MCF 10A (cell line): ENCODE data around the gene TTC39B. TPM values are rescaled to one million over a fixed set of nuclear protein-coding genes. Genes with fewer than 3 reads are reported as not detected.

ENCODE experiments used
- BruUV-seq: library from RNA; stranded (reverse); fragments of 400-500 nt; replicated peaks from 2 replicates; lab custom pipeline; 2021; lab: Mats Ljungman, UMichigan
- CTCF ChIA-PET: fragments of 300-600 bp; sonication (Branson Sonifier 250); formaldehyde crosslinking; extraction: SDS; loops from one replicate; lab custom pipeline; 2021; ENCODE audit warnings: antibody characterized with exemption, inconsistent platforms; lab: Yijun Ruan, JAX
- POLR2A ChIA-PET: fragments of 300-600, 350-650 bp; sonication (Branson Sonifier 250); formaldehyde crosslinking; extraction: SDS; loops from one replicate; lab custom pipeline; 2020; ENCODE audit warnings: antibody characterized with exemption, inconsistent platforms; lab: Yijun Ruan, JAX
- DNase-seq: peaks from one replicate; pipeline ENCODE4 v3.0.0-alpha.2; 2018; ENCODE audit not compliant: unreplicated experiment
- H3K27ac Mint-ChIP-seq: one replicate; pipeline ENCODE4 v1.8.0; 2022; ENCODE audit warnings: mild to moderate bottlenecking, low read depth, mixed read lengths; ENCODE audit not compliant: unreplicated experiment
- H3K27me3 Mint-ChIP-seq: one replicate; pipeline ENCODE4 v1.8.0; 2022; ENCODE audit warnings: mixed read lengths; ENCODE audit not compliant: insufficient read depth, unreplicated experiment
- H3K36me3 Mint-ChIP-seq: one replicate; pipeline ENCODE4 v1.8.0; 2022; ENCODE audit warnings: mild to moderate bottlenecking, moderate library complexity, mixed read lengths; ENCODE audit not compliant: insufficient read depth, unreplicated experiment
- H3K4me1 Mint-ChIP-seq: one replicate; pipeline ENCODE4 v1.8.0; 2022; ENCODE audit warnings: mixed read lengths; ENCODE audit not compliant: insufficient read depth, unreplicated experiment
- H3K4me3 Mint-ChIP-seq: one replicate; pipeline ENCODE4 v1.8.0; 2022; ENCODE audit warnings: mild to moderate bottlenecking, moderate library complexity, mixed read lengths; ENCODE audit not compliant: unreplicated experiment
- H3K9me3 Mint-ChIP-seq: one replicate; pipeline ENCODE4 v1.8.0; 2022; ENCODE audit warnings: mixed read lengths; ENCODE audit not compliant: unreplicated experiment
- CTCF ChIP-seq: fragments of 200-600 bp; IDR thresholded peaks from one replicate; pipeline ENCODE4 v1.8.0; 2022; ENCODE audit warnings: antibody characterized with exemption, mild to moderate bottlenecking; ENCODE audit not compliant: unreplicated experiment
- intact Hi-C: fragments of 100-400 bp; cut with micrococcal nuclease; formaldehyde crosslinking; loops from 2 replicates; pipeline ENCODE4 v1.14.1; 2022
- total RNA-seq: library from RNA; stranded (reverse); gene quantifications from 2 replicates; pipeline ENCODE4 v1.2.3, GENCODE V29; 2022

TTC39B gene
- total RNA-seq, 1 experiment from 2014 or later, result 22.8 TPM

GRCh38 chr9:15280647-15281046 lies 26.4 kb downstream of the TTC39B start:
- Mint-ChIP-seq H3K27me3 (no peaks in the 10 kb centered on the region), H3K9me3 (no peaks in the 10 kb centered on the region), H3K27ac (no peak overlapping the region), H3K4me3 (no peak overlapping the region), H3K36me3 (no peaks in the 10 kb centered on the region), H3K4me1 (no peaks in the 10 kb centered on the region)
- intact Hi-C loops, result no loop called here
- CTCF ChIA-PET, result interaction anchor here (0.6 to 1.6 kb wide), 4 partner anchors 29 to 135 kb away, joined by 3 to 4 read pairs (median 4); no protein-coding TSS in a partner anchor
- no peak for TF ChIP-seq CTCF
- DNase-seq, result no peak
- no TSS peak for BruUV-seq
- POLR2A ChIA-PET, result interaction anchor here (0.6 to 1.3 kb wide), 3 partner anchors 17 to 1370 kb away, joined by 3 to 4 read pairs (median 4); partner anchors contain the start of gene TTC39B

GRCh38 chr9:15278839-15279238 lies 28.2 kb downstream of the TTC39B start:
- POLR2A ChIA-PET, result interaction anchor here (0.6 to 1.3 kb wide), 2 partner anchors 29 to 143 kb away, joined by 3 read pairs; partner anchors contain the start of gene TTC39B
- Mint-ChIP-seq H3K27me3 (no peaks in the 10 kb centered on the region), H3K9me3 (no peaks in the 10 kb centered on the region), H3K36me3 (no peaks in the 10 kb centered on the region), H3K4me3 (no peak overlapping the region), H3K4me1 (no peaks in the 10 kb centered on the region), H3K27ac (no peak overlapping the region)
- CTCF ChIA-PET, result interaction anchor here (0.6 to 0.7 kb wide), 2 partner anchors 27 to 67 kb away, joined by 3 read pairs; no protein-coding TSS in a partner anchor
- BruUV-seq, result no TSS peak
- no peak for DNase-seq
- TF ChIP-seq CTCF, result no peak
- intact Hi-C loops, result no loop called here

- intact Hi-C loops, result no loop called here
- Mint-ChIP-seq H3K27ac (no peak overlapping the region), H3K27me3 (no peaks in the 10 kb centered on the region), H3K4me1 (no peaks in the 10 kb centered on the region), H3K4me3 (no peak overlapping the region), H3K9me3 (no peaks in the 10 kb centered on the region), H3K36me3 (no peaks in the 10 kb centered on the region)
- TF ChIP-seq CTCF, result no peak
- BruUV-seq, result no TSS peak
- ChIA-PET POLR2A (no interaction called here), CTCF (interaction anchor here (0.6 to 1.7 kb wide), 18 partner anchors 9 to 206 kb away, joined by 3 to 14 read pairs (median 4); partner anchors contain the start of gene SNAPC3)
- no peak for DNase-seq
Observed at GRCh38 chr9:15278091-15278687, 28.8 kb downstream of the TTC39B start.

GRCh38 chr9:15277400-15278090 lies 29.5 kb downstream of the TTC39B start:
- H3K4me1 Mint-ChIP-seq, result no peaks in the 10 kb centered on the region
- no peaks in the 10 kb centered on the region for H3K9me3 Mint-ChIP-seq
- intact Hi-C loops, result loop anchor here (1.0 kb wide), 1 partner anchor 140 kb away; no protein-coding TSS in a partner anchor
- peak; percentile 31 for TF ChIP-seq CTCF
- ChIA-PET CTCF (interaction anchor here (0.6 to 1.7 kb wide), 20 partner anchors 9 to 877 kb away, joined by 3 to 14 read pairs (median 4); partner anchors contain the start of gene SNAPC3), POLR2A (no interaction called here)
- no peaks in the 10 kb centered on the region for H3K36me3 Mint-ChIP-seq
- H3K27me3 Mint-ChIP-seq, result no peaks in the 10 kb centered on the region
- no peak overlapping the region for H3K4me3 Mint-ChIP-seq
- BruUV-seq, result no TSS peak
- no peak overlapping the region for H3K27ac Mint-ChIP-seq
- DNase-seq, result peak; percentile 28
